SH-SY5Y (cell line): ENCODE results near the gene CLCNKA.

ENCODE experiments used
- GATA2 ChIP-seq: IDR thresholded peaks from 2 replicates; pipeline ENCODE4 v1.6.1; 2011; ENCODE audit warnings: mild to moderate bottlenecking, low read depth, low read length
- GATA3 ChIP-seq: IDR thresholded peaks from 2 replicates; pipeline ENCODE4 v1.6.1; 2011; ENCODE audit warnings: low read depth, mild to moderate bottlenecking, low read length, moderate library complexity

DNA sequence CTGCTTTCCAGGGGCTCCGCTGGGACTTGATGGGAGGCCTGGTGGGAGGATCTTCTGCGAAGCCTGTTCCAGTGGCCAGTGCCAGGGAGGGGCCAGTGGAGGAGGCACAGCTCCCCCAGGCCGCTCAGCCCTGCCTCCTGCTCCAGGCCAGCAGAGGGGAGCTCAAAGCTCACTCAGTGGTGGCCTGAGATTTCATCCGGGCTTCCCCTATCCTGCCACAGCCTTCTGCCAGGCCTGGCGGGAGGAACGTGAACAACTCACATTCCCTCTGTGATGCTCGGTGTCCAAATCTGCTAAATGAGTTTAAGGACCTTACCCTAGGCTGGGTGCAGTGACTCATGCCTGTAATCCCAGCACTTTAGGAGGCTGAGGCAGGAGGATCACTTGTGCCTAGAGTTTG is 25.0 kb downstream of the CLCNKA start:
- TF ChIP-seq GATA2 (no peak), GATA3 (no peak)
